GM18861 (cell line): ENCODE data around the gene NTSR1.

Experiments used
- ATAC-seq: cut with Tn5 transposase; IDR thresholded peaks from one replicate; pipeline ENCODE4 v1.9.1; 2021; ENCODE audit not compliant: unreplicated experiment

The NTSR1 gene

DNA sequence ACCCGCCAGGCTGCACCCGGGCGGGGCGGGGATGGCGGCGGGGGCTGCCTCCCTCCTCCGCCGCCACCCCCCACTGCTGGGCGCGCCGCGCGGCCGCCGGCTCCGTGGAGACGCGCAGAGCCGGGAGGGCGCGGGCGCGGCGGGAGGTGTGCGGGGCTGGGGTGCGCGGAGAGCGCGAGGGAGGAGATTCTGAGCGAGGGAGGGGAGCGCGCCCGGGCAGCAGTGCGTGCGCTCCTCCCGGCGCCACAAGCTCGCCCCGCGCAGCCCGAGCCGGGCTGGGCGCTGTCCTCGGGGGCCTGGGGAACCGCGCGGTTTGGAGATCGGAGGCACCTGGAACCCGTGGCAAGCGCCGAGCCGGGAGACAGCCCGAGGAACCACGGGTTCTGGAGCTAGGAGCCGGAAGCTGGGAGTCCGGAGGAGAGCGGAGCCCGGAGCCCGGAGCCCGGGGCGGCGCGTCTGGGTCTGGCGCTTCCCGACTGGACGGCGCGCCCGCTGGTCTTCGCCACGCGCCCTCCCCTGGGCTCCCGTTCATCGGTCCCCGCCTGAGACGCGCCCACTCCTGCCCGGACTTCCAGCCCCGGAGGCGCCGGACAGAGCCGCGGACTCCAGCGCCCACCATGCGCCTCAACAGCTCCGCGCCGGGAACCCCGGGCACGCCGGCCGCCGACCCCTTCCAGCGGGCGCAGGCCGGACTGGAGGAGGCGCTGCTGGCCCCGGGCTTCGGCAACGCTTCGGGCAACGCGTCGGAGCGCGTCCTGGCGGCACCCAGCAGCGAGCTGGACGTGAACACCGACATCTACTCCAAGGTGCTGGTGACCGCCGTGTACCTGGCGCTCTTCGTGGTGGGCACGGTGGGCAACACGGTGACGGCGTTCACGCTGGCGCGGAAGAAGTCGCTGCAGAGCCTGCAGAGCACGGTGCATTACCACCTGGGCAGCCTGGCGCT lies at the start of gene NTSR1:
Gene NTSR1 (plus strand): TSS at position 246 of the 946 bp plus-strand sequence. CDS start 372 bp downstream, at position 618.
- no peak for ATAC-seq

DNA sequence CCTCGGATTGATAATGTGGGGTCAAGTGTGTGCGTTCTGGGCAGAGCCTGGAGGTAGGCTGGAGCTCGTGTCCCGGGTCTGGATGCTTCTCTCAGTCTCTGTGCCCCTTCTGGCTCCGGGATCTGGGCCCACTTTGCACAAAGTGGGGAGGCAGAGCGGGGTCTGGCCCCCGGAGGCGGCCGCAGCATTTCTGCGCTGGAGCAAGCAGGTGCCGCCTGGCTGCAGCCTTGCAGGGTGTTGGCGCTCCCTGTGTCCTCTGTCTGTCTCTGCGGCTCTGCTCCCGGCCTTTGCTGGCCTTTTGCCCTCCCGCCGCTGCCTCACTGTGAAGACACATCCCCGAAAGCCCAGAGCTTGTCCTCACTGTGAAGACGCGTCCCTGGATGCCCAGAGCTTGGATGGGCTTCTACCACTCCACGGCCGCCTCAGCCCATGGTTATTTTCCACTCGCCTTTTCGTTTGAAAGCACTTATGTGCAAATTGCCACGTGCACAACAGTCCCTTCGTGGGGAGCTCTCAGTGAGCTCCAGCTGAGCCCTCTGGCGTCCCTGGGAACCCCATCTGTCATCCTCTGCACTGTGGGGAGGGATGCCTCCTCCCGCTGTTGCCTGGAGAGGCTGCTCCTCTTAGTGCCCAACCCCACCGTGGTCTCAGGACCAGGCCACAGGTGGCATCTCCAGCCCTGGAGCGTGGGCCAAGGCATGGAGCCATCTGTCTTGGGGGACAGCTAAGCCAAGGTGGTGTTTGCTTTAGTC lies 49.0 kb upstream of the NTSR1 start:
- no peak for ATAC-seq

DNA sequence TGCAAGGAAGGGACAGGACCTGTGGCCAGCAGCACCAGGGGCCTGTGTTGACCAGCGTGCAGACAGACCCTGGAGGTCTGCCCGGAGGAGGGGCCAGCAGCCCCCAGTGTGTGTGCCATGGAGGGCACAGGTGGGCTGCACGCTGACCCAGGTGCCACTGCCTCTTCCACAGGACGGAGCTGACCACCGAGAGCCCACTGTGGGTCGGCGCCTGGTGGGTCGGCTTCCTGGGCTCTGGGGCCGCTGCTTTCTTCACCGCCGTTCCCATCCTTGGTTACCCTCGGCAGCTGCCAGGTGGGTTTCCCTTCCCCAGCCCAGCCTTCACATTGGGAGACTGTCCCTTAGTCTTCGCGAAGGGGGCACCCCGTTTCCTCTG lies 48.4 kb upstream of the NTSR1 start:
- ATAC-seq = no peak

DNA sequence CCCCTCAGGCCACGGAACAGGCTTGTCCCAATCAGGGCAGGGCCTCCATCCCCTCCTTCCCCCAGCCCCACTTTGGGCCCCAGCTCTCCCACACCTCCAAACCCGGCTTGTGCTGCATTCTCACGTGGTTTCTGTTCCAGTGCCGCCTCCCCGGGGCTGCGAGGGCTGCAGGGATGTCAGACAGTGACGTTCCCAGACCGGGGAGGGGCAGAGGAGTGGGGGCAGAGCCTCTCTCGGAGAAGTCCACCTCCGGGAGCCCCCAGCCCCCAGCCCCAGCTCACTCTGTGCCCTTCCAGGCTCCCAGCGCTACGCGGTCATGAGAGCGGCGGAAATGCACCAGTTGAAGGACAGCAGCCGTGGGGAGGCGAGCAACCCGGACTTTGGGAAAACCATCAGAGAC lies 47.9 kb upstream of the NTSR1 start:
- no peak for ATAC-seq

DNA sequence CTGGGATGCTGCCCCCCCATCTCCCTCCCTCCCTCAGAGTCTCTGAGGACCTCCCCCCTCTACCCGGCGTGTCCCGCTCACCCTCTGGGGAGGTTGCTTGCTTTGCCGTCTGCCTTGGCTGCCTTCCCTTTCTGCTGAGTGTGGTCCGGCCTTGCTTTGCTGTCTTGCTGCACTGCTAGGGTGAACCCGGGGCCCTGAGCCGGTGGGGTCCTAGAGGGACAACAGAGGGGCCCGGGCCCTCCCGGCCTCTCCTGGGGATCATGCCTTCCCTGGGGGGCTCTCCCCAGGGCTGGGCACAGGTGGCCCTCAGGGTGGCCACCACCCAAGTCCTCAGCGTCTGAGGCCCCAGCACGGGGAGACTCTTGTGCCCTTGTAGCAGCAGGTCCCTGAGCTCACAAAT lies 47.0 kb upstream of the NTSR1 start:
- ATAC-seq = no peak

DNA sequence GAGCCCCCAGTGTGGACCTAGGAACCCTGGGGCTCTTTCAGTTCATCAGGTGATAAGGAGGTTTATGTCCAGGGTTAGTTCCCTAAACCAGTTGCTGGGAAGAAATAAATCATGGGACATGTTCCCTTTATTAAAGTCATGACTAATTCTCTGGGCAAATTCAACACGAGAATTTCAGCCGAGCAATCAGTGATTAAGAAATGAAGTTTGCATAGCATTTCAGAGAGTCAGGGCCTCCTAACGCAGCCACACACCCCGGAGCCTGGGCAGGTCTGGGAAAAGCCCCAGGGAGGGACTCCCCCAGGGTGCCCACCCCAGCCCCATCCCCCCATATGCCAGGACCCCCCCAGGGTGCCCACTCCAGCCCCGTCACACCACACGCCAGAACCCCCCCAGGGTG lies 46.2 kb upstream of the NTSR1 start:
- ATAC-seq = no peak

DNA sequence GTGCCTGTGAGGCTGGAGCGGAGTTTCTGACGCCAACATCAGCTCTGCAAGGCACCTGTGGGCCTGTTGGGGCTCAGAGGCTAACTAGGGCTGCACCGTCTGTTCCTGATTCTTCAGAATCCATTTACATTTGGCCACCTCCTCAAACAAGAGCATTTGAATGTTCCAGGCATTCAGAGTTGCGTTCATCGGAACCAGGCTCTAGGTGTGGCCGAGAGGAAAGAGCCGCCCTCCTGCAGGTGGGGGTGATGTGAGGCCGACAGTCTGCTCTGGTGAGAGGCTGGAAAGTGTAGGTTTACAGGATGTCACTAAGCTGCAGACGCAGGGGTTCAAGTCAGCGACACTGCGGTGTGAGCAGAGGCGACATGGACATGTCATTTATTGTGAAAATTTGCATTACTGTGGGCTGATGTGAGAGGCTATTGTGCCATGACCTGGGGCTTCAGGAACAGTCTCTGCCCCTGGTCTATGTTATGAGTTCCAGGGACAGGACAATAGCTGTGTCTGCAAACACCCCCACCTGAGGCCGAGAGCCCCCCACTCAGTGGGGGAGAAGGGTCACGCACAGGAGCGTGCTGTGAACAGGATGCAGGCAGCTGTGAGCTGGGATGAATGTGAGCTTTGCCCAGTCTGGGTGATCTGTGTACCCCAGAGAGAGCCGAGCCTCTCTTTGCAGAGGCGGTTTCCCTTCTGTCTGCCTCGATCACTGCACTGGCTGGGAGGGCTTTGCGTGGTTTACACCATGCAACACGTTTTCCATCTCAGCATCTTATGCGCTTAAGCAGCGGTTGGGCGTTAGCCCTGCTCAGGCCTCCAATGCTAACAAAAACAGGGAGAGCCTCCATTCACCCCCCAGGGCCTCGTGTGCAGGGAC lies 45.3 kb upstream of the NTSR1 start:
- no peak for ATAC-seq

DNA sequence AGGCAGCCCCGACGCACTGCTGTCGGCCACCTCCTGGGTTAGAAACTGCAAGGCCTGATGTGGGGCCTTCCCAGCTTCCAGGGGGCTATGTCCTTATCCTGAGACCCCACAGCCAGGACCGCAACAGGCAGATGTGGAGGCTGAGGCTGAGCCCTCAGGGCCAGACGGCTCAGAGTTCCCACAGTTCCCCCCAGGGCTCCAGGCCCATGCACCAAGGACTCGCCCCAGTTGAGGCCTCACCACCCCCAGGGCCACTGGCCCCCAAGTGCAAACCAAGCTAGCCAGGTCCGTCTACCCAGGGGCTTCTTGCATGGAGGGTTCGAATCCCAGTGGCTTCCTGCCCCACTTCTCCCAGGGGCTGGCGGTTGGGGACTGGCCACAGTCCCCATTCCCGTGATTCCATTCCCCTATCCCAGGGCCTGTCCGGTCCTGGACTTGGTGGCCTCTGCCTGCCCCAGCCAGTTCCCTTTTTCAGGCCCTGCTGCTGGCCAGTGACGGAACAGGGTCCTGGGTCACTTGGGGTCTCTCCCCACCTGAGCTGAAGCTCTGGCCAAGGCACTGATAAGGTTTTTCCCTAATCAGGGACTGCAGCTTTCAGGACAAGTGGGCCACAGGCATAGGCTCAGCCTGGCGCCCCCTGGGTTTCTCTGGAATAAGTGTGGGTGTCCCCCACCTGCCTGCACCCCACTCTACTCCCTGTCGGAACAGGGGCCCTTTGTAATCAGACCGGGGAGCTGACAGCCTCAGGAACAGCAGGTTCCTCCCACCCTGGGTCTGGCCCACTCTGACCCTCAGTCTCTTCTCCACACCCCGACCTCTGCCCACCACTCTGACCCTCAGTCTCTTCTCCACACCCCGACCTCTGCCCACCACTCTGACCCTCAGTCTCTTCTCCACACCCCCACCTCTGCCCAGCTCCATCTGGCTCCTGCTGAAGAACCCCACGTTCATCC lies 44.3 kb upstream of the NTSR1 start:
- ATAC-seq = no peak

DNA sequence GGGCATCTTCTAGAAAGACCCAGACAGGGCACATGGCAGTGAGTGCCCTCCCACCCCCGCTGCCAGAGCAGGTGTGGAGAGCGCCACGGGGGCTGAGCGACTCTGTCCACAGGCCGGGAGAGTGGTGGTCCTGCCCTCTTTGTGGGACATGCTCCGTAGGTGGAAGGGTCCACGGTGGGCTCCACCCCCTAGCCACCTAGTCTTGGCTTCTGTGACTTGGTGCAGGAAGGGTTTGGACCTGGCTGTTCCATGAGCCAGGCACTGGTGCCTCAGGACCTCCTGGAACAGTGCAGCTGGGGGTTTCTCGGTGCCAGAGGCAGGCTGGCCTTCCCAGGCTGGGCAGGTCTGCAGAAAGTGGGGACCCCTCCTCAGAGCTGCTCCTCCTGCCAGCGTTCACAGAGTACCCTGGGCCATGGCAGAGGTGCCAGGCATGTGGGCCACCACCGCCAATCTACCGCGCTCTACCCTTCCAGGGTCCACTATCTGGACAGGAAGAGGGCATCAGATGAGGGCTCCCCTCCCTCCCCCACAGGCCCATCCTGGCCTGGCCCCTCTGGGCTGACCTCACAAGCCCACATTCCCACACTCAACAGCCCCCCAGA lies 43.4 kb upstream of the NTSR1 start:
- ATAC-seq = no peak

DNA sequence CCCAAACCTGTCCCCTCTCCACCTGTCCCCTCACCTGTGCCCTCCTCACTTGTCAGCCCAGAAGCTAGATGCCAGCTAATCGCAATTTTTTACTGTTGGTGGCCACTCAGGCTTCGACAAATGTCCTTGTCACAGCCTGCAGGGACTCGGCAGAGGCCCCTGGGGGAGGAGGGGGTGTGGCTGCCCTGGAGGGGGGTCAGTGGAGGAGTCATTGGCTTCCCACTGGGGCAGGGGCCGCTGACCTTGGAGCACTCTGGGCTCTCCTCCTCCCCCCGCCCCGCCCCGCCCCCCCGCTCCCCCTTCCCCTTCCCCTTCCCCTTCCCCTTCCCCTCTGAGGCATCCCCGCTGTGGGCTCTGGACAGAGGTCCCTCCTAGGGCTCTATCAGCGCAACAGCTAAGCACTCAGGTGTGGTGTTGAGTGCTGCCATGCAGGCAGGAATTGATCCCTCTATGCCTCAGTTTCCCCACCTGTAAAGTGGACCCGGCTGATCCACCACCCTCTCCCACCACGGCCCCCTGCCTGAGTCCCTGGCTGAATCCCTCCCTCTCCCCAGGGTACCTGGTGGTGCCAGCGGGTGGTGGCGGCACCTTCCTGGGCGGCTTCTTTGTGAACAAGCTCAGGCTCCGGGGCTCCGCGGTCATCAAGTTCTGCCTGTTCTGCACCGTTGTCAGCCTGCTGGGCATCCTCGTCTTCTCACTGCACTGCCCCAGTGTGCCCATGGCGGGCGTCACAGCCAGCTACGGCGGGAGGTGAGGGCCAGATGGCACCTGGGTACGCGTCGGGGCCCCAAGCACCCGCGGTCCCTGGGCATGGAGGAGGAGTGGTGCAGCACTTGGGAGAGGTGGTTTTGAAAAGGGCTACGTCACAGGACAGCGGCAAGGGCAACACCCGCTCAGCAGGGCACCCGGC lies 42.6 kb upstream of the NTSR1 start:
- no peak for ATAC-seq

DNA sequence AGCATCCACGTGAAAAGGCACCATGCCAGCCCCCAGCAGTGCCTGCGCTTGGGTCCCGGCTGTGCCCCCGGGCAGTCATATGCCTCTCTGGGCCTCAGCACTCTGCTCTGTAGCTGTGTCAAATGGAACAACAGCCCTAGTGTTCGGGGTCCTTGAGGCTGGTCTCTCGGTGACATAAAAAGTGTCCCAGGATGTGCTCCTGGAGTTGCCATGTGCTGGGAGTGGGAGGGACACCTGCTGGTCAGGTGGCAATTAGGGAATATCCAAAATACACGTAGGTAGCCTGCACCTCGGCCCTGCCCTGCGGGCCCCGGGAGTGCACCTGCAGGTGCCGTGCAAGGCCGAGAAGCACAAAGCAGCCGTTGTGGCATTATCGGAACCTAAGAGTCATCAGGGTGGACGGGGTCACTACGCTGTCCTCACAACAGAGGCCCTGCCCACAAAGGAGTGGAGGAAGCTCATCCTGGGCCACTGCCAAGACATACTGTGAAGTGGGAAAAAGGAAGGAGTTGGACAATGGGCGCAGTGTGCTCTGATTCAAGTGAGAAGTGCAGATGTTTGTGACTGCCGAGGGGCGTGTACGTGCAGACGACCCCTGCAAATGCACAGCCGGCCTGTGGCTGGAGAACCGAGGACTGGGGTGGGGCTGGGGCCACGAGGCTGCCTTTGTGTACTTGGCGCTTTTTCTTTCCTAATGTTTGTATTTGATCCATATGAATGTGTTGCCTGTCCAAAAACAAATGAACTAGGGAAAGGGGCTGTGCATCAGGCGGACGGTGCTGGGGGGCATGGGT lies 41.7 kb upstream of the NTSR1 start:
- ATAC-seq = no peak

DNA sequence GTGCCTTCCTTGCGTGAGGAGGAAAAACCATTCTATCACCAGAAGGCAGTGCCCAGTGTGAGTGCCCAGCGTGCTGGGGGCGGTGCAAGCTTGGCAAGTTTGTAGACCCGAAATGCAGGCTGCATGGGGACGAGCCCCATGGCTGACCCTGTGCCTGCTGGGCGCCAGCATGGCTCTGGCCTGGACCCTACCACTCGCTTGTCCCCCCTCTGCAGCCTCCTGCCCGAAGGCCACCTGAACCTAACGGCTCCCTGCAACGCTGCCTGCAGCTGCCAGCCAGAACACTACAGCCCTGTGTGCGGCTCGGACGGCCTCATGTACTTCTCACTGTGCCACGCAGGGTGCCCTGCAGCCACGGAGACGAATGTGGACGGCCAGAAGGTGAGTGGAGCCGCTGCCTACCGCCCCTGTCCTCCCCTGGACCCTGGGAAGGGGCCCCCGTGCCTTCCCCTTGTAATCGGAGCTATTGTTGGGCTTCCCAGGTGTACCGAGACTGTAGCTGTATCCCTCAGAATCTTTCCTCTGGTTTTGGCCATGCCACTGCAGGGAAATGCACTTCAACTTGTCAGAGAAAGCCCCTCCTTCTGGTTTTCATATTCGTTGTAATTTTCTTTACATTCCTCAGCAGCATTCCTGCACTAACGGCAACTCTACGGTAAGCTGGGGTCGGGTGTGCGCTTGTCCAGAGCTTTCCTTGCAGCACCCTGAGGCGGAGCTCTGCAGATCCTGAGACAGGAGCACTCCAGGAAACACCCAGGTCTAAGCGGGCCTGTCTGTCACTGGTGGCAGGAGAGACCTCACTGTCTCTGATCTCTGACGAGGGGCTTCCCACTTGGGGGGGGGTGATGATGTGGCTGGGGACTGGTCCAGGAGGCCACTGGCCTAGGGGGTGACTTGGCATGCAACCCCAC lies 40.9 kb upstream of the NTSR1 start:
- no peak for ATAC-seq

DNA sequence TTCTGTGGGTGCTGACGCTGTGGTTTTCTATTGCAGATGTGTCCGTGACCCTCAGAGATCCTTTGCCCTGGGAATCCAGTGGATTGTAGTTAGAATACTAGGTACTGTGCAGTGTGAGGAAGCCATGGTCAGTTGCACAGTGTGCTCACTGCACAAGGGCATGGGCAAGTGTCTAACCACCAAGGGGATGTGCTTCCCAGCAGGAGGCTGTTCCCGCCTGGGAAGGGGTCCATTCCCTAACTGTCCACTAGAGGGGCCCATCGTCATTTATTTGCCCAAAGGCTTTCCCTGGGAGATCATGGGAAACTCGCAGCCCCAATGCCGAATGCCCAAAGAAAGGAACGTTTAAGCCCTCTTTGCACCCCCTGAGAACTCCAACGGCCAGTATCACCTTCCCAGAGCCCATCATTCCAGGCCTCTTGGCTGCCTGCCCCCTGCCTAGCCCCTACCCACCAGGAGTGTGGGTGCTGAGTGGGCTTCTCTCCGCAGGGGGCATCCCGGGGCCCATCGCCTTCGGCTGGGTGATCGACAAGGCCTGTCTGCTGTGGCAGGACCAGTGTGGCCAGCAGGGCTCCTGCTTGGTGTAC lies 40.1 kb upstream of the NTSR1 start:
- no peak for ATAC-seq

DNA sequence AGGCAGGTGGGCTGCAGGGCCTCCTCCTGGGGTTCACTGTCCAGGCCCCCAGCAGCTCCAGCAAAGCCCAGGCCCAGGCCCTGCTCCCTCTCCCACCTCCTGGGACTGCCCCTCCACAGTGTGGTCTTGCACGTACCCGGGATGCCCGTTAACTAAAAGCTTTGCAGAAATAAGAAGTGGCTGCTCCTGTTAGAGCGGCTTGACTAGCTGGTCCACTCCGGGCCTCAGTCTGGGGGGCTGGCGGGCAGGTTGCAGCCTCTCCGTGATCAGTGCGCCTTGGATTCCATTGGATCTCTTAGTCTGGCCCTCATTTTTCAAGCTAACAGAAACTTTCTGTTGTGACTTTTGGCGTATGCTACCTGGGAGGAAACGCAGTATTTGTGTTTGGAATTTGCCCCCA lies 39.4 kb upstream of the NTSR1 start:
- ATAC-seq = no peak

DNA sequence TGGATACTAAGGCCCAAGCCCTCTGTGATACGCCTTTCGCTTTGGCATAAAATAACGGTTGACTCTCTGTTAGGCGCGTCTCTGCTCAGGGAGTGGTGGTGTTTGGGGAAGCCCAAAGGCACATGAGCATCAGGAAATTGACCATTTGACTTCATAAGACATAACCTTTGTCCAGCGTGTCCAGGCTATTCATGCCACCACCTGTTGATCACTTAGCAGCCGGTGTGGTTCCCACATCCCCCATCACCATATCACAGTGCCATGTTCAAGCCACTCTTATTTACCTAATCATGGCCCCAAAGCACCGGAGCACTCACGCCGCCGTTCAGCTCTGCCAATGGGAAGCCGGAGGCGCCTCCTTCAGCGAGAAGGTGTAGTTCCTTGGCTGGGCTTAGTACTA lies 38.5 kb upstream of the NTSR1 start:
- ATAC-seq = no peak

DNA sequence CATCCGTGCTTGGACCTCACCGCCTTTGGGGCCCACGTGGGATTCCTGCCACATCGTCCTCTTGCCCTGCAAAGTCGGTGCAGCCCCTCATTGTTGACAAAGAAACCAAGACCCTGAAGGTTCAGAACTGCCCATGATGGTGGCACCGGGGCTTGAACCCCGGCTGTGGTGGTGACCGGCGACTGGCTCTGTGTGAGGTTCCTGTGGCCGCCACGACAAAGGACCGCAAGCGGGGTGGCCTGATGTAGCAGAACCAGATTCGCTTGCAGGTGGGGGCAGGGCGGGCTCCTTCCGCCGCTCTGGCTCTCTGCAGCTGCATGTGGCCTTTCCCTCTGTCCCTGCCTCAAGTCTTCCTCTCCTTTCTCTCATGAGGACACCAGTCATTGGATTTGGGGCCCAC lies 37.6 kb upstream of the NTSR1 start:
- no peak for ATAC-seq

DNA sequence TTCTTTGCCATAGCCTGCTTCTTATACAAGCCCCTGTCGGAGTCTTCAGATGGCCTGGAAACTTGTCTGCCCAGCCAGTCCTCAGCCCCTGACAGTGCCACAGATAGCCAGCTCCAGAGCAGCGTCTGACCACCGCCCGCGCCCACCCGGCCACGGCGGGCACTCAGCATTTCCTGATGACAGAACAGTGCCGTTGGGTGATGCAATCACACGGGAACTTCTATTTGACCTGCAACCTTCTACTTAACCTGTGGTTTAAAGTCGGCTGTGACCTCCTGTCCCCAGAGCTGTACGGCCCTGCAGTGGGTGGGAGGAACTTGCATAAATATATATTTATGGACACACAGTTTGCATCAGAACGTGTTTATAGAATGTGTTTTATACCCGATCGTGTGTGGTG lies 36.9 kb upstream of the NTSR1 start:
- no peak for ATAC-seq
